ENCODE measurements around the gene ZNF622. TPM values are rescaled to one million over a fixed set of nuclear protein-coding genes. Genes with fewer than 3 reads are reported as not detected.

The ZNF622 gene
- total and polyA plus RNA-seq, 10 of the 15 experiments (the other 5 are each of a cell fraction or from before 2014, with no cell fraction given): 9.0 to 60.3 (median 31.0) TPM

DNA sequence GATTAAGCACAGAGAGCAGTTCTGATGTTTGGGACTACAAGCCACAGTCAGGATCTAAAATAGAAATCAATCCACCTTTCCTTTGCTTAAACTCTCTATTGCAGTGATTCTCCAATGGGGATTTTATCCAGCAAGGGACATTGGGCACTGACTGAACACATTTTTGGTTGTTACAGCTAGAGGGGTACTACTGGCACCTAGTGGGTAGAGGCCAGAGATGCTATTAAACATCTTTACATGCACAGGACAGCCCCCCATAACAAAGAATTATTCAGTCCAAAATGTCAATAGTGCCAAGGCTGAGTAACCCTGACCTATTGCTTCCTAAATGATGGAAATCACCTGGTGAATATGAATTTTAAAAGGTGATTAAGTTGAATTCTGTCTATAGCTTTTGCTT, 12.0 kb downstream of the ZNF622 start:
- ChIA-PET SMC1A (ENCODE audit: uncharacterized antibody, unreplicated experiment) (interaction anchor here (8.2 kb wide), 1 partner anchor 293 kb away, joined by 56 read pairs; no protein-coding TSS in a partner anchor), CTCF (interaction anchor here (1.1 to 6.1 kb wide), 2 partner anchors 11 to 294 kb away, joined by 3 to 117 read pairs; partner anchors contain the start of gene ZNF622), POLR2A (interaction anchor here (0.5 kb wide), 1 partner anchor 21 kb away, joined by 4 read pairs; no protein-coding TSS in a partner anchor), RAD21 (ENCODE audit: unreplicated experiment) (no interaction called here)
- Histone ChIP-seq H3K9ac (ENCODE audit: control insufficient read depth, insufficient read depth, low read length) (no peak overlapping the region), H3K79me2 (ENCODE audit: control insufficient read depth, insufficient read depth, low read length) (peaks cover 11% of the 10 kb centered on the region), H3K36me3 (ENCODE audit: control insufficient read depth in 2 of 2, insufficient read depth in 2 of 2, low read length in 1 of 2) (peaks cover 13 to 36% of the 10 kb centered on the region in 2 experiments), H3K27me3 (replicated peaks in 1 of 2; ENCODE audit: control insufficient read depth in 2 of 2, insufficient read depth in 2 of 2, low read length in 1 of 2) (no peaks in the 10 kb centered on the region), H3K4me1 (ENCODE audit: control insufficient read depth, insufficient read depth, low read length) (0 out of 2 replicates have a peak, but pooled peaks cover 4% of the 10 kb centered on the region), H2AFZ (ENCODE audit: control insufficient read depth, low read depth, low read length) (no peak overlapping the region), H3K4me2 (ENCODE audit: control insufficient read depth, insufficient read depth) (no peak overlapping the region), H3K27ac (ENCODE audit: control insufficient read depth, insufficient read depth) (no peak overlapping the region), H4K20me1 (ENCODE audit: control insufficient read depth, insufficient read depth) (peaks cover 4% of the 10 kb centered on the region; the same call in 1 of the 2 replicates), H3K4me3 (no peak overlapping the region), H3K9me3 (replicated peaks; ENCODE audit: control insufficient read depth, insufficient read depth, low read length) (no peaks in the 10 kb centered on the region)
- ATAC-seq (no peak), FAIRE-seq (no peak), DNase-seq (ENCODE audit: low read depth, low spot score) (no peak)
- TF ChIP-seq TCF3 (IDR thresholded peaks at IDR 0.05; ENCODE audit: borderline replicate concordance, insufficient read depth, low read depth, low read length) (no peak), SMARCA5 (IDR thresholded peaks at IDR 0.05) (no peak), RB1 (IDR thresholded peaks at IDR 0.05; ENCODE audit: borderline replicate concordance) (no peak), CEBPB (IDR thresholded peaks at IDR 0.05; ENCODE audit: borderline replicate concordance in 1 of 2, low read depth in 2 of 2, low read length in 2 of 2) (no peak), BCLAF1 (IDR thresholded peaks at IDR 0.05) (no peak), GABPA (IDR thresholded peaks at IDR 0.05; ENCODE audit: low read depth) (no peak)
- TF ChIP-seq, protein P1, sequence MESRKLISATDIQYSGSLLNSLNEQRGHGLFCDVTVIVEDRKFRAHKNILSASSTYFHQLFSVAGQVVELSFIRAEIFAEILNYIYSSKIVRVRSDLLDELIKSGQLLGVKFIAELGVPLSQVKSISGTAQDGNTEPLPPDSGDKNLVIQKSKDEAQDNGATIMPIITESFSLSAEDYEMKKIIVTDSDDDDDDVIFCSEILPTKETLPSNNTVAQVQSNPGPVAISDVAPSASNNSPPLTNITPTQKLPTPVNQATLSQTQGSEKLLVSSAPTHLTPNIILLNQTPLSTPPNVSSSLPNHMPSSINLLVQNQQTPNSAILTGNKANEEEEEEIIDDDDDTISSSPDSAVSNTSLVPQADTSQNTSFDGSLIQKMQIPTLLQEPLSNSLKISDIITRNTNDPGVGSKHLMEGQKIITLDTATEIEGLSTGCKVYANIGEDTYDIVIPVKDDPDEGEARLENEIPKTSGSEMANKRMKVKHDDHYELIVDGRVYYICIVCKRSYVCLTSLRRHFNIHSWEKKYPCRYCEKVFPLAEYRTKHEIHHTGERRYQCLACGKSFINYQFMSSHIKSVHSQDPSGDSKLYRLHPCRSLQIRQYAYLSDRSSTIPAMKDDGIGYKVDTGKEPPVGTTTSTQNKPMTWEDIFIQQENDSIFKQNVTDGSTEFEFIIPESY (IDR thresholded peaks at IDR 0.05): no peak
- intact Hi-C loops (cut with micrococcal nuclease; ENCODE audit: unreplicated experiment): no loop called here
- in situ Hi-C loops (cut with MboI): loop anchor here (25.0 kb wide), 1 partner anchor 1741 kb away; no protein-coding TSS in a partner anchor
- BruUV-seq (replicated peaks): no TSS peak

Measured in GM12878 (cell line).